HG02852 (cell line): ENCODE results near the gene PTPRG.

Source experiments
- ATAC-seq: cut with Tn5 transposase; IDR thresholded peaks from one replicate; pipeline ENCODE4 v1.9.1; 2021; ENCODE audit warnings: mild to moderate bottlenecking, moderate library complexity; ENCODE audit not compliant: unreplicated experiment

Gene PTPRG

DNA sequence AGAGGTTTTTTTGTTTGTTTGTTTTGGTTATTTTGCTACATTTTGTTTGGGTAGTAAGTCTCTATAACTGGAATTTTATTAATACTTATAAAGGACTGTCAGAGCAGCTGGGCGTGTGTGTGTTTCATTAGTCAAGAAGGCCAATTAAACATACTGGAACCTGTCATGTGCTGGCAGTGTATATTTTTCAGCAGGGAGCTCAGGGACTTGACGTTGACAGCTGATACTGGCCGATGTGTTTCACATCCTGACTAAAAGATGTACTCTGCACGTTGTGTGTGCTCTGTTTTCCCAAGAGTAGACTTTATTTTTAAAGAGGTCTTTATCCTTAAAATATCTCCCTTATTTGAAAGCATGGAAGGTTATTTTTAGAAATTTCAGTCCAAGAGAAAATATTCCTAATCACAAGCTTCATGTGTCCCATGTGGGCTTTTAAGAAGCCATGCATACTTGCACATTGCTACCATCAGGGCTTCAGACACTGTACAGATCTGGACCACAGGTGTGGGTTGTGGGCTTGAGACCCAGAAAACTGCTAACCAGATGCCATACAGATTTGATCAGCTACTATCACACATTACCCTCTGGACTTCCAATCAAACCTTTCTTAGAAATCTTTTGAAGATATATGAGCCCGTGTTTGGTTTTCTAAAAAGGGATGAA, 676.0 kb downstream of the PTPRG start:
- no peak for ATAC-seq

DNA sequence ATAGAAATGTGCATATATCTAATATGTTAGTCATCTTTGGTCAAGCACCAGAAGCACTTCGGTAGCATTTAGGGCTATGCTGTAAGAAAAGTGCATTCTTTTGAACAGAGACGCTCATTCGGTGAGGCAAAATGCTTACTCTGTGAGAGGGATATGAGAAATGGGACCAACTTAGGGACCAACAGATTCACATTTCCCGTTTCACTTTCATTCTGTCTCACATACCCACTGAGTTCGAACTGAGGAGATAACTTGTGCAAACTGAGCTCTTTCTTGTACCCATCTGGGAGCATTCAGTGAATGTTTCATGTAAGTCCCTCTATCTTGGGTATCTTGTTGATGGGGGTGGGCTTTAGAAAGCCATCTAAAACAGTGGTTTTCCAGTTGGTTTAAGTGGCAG, 676.6 kb downstream of the PTPRG start:
- ATAC-seq = peak; percentile 85

DNA sequence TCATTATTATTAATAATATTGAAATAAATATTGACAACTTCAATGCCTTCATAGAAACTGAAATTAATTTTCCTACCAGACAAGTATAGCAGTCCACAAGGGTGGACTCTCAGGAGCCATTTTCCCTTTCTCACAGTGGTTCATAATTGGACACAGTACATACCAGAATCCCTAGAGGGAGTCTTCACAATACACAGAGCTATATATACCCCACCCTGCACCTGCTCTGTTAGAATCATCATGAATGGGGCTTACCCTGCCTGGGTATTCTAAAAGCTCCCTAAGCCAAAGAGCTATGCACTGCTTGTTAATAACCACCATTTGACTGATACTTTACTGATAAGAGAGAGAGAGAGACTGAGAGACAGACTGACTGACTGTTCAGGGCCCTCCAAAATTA, 677.1 kb downstream of the PTPRG start:
- ATAC-seq = no peak

DNA sequence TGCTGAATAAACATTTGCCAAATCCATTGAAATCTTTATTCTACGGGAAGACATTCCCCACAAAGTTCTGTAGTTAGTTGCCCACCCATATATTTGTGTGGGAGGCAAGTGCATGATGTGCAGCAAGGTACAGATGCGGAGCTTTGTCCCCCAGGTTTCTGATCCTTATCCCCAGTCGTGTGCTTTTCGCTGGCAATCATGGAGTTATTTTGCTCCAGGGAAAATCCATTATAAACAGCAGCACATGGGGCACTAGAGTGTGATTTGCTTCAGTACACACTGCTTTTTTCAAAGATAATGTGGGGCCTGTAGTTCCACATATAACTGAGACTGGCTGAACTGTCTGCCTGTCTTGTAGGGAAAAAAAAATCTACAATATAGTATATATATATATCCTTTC, 679.9 kb downstream of the PTPRG start:
- ATAC-seq = no peak

DNA sequence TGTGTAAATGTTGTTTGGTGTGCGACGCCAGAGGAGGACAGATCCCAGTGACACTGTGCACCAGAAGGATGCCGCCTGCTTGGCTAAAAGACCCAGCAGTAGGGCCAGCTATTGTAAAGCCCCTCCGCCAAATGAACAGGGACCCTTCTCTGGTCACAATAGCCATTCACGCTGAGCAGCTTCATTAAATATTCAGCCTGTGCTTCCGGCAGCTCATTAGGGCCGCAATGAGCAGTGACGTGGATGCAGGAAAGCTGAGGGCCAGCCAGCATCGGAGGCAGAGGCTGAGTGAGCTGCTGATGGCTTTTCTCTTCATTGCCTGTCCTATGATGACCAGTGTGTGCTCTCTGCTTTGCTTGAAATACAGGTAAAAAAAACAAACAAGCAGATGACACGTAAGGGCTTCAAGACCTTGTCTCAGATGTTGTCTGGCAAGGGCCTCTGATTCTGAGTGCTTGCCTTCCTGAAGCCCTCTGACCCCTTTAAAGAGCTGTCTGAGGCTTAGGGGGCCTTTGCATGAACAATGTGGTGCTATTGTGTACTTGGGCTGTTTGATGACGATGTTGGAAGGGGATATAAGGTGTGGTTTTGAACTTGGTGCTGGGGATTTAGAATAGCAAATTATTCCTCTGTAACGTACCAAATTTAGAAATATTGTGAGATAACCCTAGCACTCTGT, 681.6 kb downstream of the PTPRG start:
- ATAC-seq = no peak

DNA sequence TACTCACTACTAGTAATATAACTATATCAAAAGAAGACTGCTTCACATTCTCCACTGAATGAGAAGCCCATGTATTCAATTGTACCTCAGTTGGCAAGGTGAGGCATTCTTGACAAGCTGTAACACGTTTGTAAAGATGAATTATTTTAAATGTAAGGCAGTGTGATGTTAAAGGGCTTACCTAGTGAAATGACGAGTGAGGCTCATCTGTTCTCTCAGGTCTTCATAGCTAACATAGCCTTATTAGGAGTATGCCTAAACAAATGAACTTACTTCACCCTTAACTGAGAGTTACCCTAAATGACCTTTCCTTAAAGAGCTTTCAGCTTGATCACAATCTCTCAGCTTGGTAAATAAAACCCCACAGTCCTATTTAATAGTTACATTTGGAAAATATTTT, 684.7 kb downstream of the PTPRG start:
- ATAC-seq = no peak

DNA sequence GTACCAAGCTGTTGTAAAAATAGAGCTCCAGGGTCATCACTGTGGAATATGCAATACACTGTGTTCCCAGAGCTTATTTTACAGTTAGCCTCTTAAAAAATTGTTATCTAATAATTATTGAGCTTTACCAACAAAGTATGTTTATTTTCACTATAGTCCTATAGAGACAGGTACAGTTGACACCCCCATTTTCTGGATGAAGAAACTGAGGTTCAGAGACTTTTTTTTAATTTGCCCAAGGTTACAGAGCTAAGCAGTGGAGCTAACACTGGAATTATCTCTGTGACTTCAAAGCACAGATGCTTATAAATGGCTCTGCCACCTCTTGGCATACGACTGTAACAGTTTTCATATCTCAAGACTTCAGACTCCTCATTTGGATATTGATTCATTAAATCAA, 685.6 kb downstream of the PTPRG start:
- ATAC-seq = no peak

DNA sequence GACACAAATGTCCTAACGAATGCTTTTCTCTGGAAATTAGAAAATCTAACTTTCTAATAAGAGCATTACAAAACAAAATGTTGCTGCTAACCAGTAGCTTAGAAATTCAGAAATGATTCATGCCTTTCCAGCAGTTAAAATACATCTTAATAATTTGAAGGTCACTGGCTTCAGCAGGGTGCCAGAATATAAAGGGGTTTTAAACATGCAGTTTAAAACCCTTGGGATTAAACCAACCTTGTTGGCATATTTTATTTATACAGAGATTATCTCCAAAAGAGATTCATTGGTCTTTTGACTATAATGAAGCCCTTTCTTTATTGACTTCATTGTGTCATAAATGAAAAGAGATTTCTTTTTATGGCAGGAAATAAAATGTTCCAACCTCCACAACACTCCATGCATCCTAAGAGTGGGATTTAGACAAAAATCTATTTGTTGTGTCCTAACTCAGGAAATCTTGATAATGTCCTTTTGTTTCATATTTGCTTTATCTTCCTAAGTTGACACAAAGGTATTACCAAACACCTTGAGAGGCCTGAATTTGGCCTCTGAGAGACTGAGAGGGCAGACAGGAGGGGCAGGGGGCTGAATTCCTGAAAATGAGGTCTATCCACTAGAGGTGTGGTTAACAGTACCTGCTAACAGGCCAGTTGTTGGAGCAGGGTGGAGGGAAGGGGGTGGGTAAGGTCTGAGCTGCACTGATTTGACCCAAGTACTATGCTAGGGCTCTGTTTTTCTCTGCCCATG, 687.5 kb downstream of the PTPRG start:
- no peak for ATAC-seq

DNA sequence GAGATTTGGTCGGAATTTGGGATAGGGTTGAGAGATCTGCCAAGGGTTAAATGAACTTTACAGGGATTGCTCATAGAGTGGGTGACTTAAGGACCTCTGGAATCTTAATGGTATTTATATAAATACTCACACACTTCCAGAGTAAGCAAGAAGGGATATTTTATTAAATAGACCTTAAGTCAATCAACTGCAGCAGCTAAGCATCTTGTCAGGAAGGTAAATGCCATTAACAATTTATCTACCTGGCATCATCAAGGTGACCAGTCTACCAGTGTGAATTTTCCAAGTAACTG, 688.1 kb downstream of the PTPRG start:
- no peak for ATAC-seq

DNA sequence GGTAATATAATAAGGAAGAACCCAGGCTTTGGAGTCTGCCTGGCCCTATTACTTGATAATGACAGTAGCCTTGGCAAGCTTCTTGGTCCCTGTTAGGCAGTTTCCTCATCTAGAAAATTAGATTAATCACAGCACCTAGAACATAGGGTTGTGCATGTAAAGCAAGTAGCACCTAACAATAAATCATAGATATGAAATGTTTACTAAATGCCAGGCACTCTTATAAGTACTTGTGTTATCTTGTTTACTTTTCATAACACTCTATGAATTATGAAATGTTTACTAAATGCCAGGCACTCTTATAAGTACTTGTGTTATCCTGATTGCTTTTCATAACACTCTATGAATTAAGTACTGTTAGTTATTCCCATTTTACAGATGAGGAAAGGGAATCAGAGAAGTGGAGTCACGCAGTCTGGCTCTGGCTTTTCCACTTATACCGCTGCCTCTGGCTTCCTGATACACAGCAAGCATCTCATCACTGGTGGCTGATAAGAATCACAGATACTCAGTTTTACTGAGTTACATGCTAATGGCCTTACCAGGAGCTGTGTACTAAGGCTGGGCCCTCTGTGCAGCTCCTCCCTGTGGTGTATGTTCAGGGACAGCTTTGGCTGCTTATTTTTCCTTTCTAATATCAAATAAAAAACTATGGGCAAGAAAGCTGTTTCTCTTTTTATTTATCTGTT, 688.6 kb downstream of the PTPRG start:
- ATAC-seq = no peak

DNA sequence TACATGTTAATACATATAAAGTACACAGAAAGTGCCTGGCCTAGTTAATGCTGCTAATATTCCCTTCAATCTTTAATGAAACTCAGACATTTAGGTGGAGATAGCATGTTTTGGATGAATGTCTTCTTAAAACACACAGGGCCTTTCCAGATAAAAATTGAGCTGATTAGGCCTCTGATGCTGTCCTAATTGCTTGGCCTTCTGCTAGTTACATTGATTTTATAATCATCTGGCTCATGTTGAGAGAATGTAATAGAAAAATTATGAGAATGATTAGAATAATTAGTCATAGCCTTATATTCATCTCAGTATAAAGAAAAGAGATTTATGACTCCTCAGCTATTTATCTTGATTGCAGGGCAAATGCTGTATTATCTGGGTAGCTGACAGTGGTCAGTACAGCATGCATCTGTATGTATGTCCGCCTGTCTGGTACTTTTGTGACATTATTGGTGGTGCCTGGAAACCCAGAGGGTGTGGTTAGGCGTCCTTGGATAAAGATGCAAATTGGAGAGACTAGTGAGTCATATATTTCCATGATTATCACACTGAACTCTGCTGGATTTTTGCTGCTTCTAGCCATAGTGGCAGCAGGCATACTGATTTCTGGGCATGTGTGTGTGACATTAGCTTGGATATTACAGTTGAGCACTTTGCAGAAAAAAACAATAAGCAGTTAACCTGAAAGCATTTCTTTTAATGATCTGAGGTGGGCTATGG, 691.2 kb downstream of the PTPRG start:
- ATAC-seq = no peak

DNA sequence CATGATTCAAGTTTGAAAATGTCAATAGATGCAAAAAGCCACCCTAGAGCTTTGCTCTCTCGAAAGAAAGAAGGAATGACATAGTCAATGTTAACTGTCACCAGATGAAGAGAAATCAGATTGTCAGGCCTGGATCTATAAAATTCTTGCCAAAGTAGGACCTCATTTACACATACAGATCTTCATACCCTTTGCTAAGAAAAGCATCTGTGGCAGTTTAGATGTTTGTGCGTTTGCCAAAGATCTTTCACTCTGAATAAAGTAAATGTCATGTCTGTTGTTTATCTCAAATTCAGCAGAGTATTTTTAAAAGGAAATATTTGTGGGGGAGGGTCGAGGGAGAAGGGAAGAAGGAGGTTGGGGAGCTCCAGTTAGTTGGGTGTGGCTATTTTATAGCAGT, 692.6 kb downstream of the PTPRG start:
- ATAC-seq = no peak

DNA sequence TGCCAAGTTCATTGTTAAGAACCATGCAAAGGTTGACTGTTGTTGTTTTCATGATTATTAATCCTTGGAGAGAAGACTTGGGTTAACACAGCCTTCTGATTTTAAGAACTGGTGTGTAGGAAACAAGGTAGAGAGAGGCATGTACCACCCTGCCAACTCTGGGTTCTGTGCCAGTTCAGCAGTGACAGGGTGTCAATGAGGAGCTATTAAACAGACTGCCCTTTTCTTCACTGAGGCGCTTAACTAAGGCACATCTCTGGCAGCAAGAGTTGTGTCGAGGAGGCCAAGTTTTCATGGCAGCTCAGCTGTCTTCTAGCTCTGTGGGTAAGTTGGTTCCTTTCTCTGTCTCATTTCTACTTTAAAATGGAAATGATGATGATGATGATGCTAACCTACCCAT, 694.4 kb downstream of the PTPRG start:
- ATAC-seq = no peak

DNA sequence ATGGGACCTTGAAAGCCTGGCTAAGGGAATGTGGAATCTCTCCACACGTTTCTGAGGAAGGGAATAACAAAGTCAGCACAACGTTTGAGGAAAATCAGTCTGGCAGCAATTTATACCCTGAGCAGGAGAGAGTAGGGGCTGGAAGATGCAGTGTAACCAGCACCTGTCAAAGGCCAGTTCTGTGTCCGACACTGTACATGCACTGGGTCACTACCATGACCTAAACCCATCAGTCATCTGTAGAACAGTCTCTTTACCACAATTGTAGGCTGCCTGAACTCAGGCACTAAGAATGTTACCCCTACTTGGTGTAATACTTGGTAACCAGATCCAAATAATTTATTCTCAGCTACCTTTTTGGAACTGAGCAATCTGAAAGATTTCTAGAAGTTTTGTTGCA, 698.6 kb downstream of the PTPRG start:
- ATAC-seq = no peak

DNA sequence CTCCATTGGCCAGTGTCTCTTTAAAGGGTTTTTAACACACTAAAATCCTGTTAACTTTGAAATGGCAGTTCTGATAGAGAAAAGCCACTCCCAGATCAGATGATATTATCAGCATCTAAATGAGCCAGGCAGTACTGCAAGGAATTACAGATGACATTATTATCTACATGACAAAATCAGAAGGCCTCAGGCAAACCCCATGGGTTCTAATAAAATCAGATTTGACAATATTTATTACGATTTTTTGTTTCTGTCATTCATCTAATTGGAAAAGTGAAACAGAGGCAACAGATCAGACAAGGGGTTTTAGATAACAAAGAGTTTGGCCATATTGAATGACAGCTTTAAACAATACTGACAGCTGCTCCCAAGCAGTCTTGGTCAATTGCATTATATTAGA, 699.3 kb downstream of the PTPRG start:
- ATAC-seq = no peak

DNA sequence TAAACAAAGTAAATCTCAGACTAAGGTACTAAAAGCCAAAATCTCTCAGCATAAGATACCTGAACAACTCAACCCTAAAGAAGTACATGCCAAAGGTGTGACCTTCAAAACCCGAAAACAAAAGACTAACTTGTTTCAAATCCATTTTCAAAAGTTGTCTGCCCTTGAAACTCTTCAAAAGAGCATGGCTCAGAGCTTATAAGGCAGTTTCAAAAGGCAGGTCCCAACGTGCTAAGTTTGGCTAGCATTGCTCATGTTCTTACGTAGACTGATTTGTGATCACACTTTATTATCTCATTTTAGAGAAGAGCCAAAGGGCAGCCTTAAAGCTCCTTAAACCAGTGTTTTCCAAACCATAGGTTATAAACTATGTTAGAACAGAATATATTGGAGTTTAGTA, 699.8 kb downstream of the PTPRG start:
- no peak for ATAC-seq

DNA sequence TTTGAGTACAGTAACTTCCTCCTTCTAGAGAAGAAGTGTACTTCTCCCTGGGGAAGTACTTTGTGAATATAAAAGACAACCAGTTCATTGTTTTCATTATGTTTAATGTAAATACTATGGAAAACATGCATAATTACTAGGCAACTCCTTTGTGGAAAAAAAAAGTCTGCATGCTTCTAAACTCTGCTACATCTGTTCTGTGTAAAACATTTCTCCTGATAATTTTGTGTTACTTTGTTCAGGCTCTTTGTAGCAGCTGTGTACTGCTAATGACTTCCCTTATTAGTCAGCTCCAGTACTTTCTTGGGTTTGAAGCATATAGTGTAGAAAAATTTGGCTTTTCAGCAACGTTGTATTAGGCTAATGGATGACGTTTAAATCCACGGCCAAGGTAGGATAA, 700.4 kb downstream of the PTPRG start:
- no peak for ATAC-seq

DNA sequence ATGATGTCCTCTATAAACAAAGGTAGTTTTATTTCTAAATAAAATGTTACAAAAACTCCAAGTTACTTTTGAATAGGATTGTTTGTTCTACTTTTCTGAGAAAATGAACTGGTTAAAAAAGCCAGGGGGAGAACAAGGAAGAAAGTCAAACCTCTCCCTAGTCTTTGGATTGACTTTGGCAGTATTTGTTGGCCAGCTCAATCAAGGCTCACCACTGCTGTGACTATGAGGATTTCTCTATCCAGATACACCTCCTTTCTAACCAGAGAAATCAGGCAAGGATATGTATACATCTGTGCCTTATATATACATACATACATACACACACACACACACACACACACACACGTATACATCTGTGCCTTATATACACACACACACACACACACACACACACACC, 704.2 kb downstream of the PTPRG start:
- no peak for ATAC-seq

DNA sequence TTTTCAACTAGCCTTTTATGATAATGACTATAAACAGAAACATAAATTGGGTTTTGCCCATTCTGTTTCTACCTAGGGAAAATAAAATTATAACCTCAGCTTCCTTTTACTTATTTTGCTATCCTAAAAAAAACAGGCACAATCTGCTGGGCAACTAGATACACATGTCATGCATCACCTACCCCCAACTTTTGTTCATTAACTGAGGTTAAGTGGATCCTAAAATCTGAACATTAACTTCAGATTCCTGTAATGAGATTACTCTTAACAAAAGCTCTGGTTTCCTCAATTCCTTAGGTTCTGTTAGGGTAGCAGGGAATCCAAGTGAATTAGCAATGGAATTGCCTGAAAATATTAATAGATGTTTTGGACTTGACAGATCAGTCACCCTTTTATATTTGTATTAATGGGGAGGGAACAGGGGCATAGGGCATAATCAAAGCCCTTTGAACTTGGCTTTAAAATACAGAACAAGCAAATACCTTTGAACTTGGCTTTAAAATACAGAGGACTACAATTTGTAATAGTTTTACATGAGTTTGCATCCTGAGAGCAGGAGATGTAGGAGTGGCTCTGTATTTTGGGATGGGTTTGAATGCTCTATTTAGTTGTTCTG, 705.4 kb downstream of the PTPRG start:
- ATAC-seq = no peak

DNA sequence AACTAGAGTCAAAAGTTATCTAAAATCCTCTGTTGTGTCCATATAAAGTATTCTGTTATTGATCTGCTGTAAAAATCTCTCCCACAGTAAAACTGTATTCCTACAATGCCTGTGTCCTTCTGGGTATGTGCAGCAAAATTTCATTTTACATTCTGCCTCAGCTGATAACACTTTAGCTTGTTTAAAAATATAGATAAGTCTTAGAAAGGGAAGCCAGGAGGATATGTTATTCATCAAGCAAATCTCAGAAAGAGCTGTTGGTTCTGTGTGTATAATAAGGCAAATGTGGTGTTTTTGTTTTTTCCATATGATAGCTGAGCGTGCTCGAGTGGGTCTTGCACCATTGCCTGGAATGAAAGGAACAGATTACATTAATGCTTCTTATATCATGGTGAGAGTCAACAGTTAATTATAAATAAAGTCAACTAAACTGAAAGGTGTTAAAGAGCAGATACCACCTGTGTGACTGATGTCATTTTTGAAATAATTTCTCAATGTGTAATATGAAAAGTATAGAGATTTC, 715.3 kb downstream of the PTPRG start:
- ATAC-seq = no peak

DNA sequence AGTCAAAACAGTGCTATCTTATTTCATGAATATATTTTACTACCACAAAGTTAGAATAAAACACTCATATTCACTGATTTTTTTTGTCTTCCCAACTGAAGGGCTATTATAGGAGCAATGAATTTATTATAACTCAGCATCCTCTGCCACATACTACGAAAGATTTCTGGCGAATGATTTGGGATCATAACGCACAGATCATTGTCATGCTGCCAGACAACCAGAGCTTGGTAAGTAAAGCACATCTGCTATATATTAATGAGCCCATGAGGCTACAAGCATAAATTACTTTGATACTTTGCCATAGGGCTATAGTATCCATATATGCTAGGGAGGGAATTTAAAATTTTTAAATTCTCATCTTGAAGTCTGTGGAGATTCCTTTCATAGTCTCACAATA, 716.1 kb downstream of the PTPRG start:
- ATAC-seq = no peak
